ENCODE measurements around the gene USP12.

USP12 gene

GRCh38 chr13:27120811-27121210 lies 50.8 kb downstream of the USP12 start:
- DNase-seq (ENCODE audit: low read depth), result no peak

- no peak for DNase-seq (ENCODE audit: low read depth)
Measured at GRCh38 chr13:27120011-27120410, 51.6 kb downstream of the USP12 start.

GRCh38 chr13:27118428-27119054 lies 53.1 kb downstream of the USP12 start:
- DNase-seq (ENCODE audit: low read depth), result no peak

GRCh38 chr13:27117952-27118351 lies 53.7 kb downstream of the USP12 start:
- DNase-seq (ENCODE audit: low read depth), result no peak

- DNase-seq (ENCODE audit: low read depth), result no peak
Measured at GRCh38 chr13:27117158-27117557, 54.5 kb downstream of the USP12 start.

GRCh38 chr13:27113436-27113835 lies 58.2 kb downstream of the USP12 start:
- DNase-seq (ENCODE audit: low read depth), result no peak

GRCh38 chr13:27112006-27112405 lies 59.6 kb downstream of the USP12 start:
- no peak for DNase-seq (ENCODE audit: low read depth)

GRCh38 chr13:27110056-27110746 lies 61.4 kb downstream of the USP12 start:
- no peak for DNase-seq (ENCODE audit: low read depth)

- no peak for DNase-seq (ENCODE audit: low read depth)
Measured at GRCh38 chr13:27106144-27106543, 65.5 kb downstream of the USP12 start.

- DNase-seq (ENCODE audit: low read depth), result no peak
Measured at GRCh38 chr13:27104606-27105005, 67.0 kb downstream of the USP12 start.

GRCh38 chr13:27101847-27102246 lies 69.8 kb downstream of the USP12 start:
- DNase-seq (ENCODE audit: low read depth), result no peak

- no peak for DNase-seq (ENCODE audit: low read depth)
Measured at GRCh38 chr13:27101289-27101688, 70.3 kb downstream of the USP12 start.

GRCh38 chr13:27097691-27098090 lies 73.9 kb downstream of the USP12 start:
- DNase-seq (ENCODE audit: low read depth), result no peak

- no peak for DNase-seq (ENCODE audit: low read depth)
Measured at GRCh38 chr13:27091451-27091850, 80.2 kb downstream of the USP12 start.

- DNase-seq (ENCODE audit: low read depth), result no peak
Measured at GRCh38 chr13:27088619-27089018, 83.0 kb downstream of the USP12 start.

GRCh38 chr13:27086599-27087265 lies 84.9 kb downstream of the USP12 start:
- DNase-seq (ENCODE audit: low read depth), result no peak

GRCh38 chr13:27083183-27083582 lies 88.4 kb downstream of the USP12 start:
- no peak for DNase-seq (ENCODE audit: low read depth)

- DNase-seq (ENCODE audit: low read depth), result no peak
Measured at GRCh38 chr13:27081893-27082679, 89.5 kb downstream of the USP12 start.

GRCh38 chr13:27080018-27080948 lies 91.3 kb downstream of the USP12 start:
- DNase-seq (ENCODE audit: low read depth), result no peak

GRCh38 chr13:27079421-27079958 lies 92.1 kb downstream of the USP12 start:
- no peak for DNase-seq (ENCODE audit: low read depth)

GRCh38 chr13:27077451-27077850 lies 94.2 kb downstream of the USP12 start:
- DNase-seq (ENCODE audit: low read depth), result no peak
